ENCODE measurements around the gene ARHGAP18.

Gene ARHGAP18

GRCh38 chr6:129717277-129717676 is 7.3 kb upstream of the ARHGAP18 start:
- no peak for DNase-seq

DNA sequence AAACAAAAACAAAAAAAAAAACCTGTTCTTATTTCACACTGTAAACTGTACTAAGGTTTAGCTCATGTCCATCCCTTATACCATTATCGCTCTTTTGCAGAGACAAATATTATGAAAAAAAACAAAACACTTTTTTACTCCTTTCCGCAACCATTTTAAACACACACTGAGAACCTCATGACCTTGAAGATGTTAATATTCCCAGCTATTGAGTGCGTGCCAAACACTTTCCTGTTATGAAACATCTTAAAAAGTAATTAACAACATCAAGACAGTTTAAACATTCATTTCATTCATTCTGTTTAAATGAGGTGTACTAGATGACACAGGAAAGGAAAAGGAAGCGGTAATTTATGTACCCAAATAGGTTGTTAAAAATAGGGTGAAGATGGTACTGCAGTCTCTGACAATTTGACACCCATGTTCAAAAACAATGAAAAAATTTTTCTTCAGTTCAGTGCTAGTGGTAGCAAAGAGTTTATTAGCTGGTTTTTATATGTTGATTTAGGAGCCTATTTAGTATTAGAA is 3.9 kb upstream of the ARHGAP18 start:
- no peak for DNase-seq

- DNase-seq: no peak
Measured at GRCh38 chr6:129711271-129711631, 1.3 kb upstream of the ARHGAP18 start.

DNA sequence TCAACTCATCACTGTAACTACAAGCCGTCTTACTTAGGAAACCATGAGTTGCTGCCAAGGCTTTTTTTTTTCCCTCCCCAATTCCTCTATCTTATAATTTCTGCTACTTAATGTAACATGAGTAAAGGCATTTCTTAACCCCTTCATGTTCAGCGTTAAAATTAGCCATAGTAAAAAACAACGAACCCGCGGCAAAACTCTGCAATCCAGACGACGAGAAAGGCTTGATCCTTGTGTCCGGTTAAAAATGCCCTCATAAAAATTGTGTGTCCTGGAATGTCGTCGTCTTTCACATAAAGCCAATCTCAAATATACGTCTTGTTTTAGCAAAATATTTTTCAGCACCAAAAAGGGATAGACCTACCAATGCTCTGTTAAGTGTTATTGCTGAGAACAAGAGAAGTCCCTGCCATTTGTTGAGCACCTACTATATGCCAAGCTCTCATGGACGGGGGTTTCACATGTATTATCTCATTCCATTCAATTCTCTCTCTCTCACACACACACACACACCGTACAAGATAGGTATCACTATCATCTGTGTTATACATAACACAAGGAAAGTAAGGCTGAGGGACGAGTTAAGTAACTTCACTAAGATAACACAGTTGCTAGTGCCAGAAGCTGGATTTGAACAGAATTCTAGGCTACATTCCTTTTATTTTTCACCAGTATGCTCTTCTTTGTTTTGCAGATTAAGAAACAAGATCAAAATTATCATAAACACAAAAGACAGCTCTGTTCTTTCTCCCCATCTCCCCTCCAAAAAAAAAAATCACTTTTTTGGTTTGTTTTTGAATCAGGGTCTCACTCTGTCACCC is 683 bp upstream of the ARHGAP18 start:
- DNase-seq: no peak

GRCh38 chr6:129709196-129709768 is 695 bp downstream of the ARHGAP18 start:
- DNase-seq: no peak

GRCh38 chr6:129708496-129709195 is 1.3 kb downstream of the ARHGAP18 start:
- DNase-seq: no peak

DNA sequence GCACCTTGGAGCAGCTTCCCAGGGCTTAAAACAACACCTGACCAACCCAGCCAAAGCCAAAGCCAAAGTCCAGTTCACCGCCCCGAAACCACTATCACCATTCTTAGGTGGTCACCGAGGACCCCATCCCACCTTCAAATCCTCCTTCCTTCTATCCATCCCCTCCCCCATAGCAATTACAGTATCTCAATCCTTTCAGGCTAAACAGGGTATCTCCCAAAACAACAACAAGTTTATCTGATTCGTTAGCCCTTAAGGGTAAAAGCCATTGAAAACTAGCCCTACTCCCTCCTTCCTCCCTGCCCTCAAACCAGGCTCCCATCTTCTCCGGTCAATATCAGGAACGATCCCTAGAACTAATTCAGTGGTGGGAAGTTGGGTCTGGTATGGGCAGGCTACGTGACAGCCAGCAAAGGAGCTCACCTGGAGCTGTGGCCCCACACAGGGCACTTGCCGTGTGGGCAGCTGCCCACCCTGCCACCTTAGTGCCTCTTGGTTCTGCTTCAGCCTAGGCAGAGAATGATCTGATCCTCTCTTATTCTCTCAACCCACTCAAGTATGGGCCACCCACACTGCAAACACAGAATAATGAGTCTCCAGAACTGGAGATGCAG is 2.0 kb downstream of the ARHGAP18 start:
- no peak for DNase-seq

DNA sequence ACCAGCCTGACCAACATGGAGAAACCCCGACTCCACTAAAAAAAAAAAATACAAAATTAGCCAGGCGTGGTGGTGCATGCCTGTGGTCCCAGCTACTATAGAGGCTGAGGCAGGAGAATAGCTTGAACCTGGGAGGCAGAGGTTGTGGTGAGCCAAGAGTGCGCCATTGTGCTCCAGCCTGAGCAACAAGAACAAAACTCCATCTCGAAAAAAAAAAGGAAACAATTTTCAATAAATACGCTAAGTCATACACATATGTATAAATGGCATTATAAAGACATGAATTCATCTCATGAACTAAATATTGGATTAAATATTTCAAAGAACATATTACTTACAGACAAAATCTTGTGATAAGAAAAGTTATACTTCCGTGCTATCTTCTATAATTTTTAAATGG is 2.9 kb downstream of the ARHGAP18 start:
- no peak for DNase-seq

DNA sequence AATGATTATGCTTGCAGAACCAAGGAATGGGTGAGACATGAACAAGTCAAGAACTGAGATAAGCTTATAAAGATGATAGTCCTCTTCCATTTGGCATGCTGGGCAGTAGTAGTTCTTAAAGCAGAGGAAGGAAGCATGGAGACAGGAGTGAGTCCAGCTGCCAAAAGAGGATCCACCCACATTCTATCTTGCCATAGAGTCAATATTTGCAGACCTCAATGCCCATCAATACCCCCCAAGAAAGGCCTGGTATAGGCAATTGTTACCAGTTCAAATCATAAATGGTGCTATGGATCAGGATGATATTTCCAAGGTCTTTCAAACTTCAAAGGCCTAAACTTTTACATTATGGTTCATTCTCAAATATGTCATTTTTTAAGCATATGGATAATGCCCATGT is 4.8 kb downstream of the ARHGAP18 start:
- DNase-seq: no peak

DNA sequence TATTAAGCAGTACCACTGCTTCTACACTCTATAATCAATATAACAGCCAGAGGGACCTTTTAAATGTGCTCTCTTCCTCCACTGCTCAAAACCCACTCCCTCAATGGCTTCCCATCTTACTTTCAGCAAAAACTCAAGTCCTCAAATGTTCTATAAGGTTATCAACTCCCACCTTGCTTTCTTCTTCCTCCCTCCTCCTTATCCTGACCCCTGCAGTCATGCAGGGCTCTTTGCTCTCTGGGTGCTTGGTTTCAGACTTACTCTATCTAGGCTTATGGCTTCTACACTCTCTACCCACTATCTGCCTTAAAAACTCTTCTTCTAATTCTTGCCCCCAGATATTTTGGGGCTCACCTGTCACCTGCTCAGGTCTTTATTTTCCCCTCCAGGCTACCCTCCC is 5.3 kb downstream of the ARHGAP18 start:
- no peak for DNase-seq

GRCh38 chr6:129701721-129702455 is 8.1 kb downstream of the ARHGAP18 start:
- DNase-seq: no peak

- DNase-seq: no peak
Measured at GRCh38 chr6:129700666-129701065, 9.3 kb downstream of the ARHGAP18 start.

DNA sequence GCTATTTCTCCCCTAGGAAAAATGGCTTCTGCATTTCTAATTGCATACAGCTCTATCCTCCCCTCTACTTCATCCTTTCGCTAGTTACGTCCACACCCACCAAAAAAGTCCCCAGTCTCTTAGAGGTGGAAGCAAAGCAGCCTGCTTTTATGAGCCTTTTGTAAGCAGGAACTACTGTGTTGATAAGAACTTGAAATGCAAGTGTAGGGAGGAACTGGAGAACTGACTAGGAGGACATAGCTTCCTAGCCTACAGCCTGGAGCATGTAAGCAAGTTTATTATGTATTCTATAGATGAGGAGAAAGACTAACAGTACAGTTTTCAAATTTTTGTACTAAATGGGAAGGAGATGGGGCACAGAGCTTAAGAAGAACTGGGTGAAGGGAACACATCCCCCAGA is 10.3 kb downstream of the ARHGAP18 start:
- no peak for DNase-seq

DNA sequence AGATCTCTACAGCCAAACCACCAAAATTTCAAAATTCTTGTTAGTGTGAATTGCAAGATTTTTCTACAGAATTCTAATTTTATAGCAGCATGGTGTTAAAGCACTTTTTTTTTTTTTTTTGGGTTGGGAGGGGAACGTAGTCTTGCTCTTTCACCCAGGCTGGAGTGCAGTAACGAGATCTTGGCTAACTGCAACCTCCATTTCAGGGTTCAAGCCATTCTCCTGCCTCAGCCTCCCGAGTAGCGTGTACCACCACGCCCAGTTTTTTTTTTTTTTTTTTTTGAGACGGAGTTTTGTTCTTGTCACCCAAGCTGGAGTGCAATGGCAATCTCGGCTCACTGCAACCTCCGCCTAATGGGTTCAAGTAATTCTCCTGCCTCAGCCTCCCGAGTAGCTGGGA is 11.5 kb downstream of the ARHGAP18 start:
- DNase-seq: no peak

- DNase-seq: no peak
Measured at GRCh38 chr6:129697788-129698187, 12.2 kb downstream of the ARHGAP18 start.

DNA sequence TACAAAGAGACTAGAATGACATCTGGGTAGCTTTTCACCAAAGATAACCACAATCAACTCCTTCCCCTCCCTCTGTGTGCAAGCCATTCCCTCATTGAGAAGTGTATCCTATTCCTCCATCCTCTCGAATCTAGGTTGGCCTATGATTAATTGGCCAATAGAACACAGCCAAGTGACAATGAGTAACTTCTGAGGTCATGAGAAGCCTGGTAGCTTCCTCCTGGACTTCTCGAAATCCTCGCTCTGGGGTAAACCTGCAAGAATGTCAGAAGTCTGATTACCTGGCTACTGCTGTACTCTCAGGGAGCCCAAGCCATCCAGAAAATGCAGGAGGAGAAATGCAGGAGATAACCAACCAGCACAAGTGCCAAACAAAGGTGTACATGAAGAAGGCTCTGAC is 13.1 kb downstream of the ARHGAP18 start:
- DNase-seq: no peak

- DNase-seq: no peak
Measured at GRCh38 chr6:129696028-129696418, 14.0 kb downstream of the ARHGAP18 start.

GRCh38 chr6:129695373-129696027 is 14.5 kb downstream of the ARHGAP18 start:
- DNase-seq: no peak

DNA sequence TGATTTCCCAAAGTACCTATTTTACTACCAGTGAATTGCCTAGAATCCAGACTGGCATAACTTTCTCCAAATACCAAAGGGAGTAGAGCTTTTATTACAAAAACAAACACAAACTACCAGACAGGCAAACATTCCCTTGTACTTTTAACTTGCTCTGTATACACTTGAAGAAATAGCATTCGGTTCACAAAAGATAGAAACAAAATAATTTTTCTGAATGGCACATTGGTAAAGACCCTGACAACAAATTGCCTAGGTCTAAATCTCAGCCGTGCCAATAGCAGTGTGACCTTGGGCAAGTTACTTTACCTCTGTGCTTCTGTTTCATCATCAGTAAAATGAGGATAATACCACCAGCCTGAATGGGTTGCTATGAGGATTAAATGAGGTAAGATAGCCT is 15.9 kb downstream of the ARHGAP18 start:
- no peak for DNase-seq

DNA sequence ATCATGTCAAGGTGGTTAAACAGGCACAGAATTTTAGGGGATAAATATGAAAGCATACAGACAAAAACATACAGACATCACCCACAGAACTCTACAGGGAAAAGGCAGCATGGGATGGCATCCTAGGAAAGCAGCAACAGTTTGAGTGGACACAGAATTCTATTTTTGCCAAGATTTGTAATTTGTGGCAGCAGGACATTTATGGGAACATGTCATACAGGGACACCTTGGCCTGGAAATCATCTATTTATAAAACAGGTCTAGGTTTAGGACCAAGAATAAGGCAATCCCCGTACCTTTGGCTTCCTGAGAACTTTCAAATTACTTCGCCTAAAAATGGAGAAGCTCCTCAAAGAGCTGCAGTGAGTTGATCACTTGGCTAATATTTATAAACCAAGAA is 17.5 kb downstream of the ARHGAP18 start:
- no peak for DNase-seq

DNA sequence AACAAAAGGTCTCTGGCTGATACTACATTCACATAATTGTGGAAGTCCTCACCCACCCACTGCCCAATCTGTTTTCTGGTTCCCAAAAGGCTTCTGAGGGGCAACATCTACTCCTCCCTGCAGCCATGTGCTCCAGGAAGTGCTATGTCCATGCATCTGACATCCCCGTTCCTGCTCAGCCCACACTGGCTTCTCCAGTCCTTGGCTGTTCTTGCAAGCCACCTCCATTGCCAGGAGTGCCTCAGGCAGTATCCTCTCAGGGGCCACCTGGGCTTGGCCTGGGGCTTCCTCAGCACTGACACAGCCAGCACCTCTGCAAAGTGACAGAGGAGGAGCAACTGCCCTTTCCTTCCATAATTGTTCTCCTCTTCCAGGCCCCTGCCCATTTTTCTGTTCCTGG is 18.3 kb downstream of the ARHGAP18 start:
- no peak for DNase-seq

DNA sequence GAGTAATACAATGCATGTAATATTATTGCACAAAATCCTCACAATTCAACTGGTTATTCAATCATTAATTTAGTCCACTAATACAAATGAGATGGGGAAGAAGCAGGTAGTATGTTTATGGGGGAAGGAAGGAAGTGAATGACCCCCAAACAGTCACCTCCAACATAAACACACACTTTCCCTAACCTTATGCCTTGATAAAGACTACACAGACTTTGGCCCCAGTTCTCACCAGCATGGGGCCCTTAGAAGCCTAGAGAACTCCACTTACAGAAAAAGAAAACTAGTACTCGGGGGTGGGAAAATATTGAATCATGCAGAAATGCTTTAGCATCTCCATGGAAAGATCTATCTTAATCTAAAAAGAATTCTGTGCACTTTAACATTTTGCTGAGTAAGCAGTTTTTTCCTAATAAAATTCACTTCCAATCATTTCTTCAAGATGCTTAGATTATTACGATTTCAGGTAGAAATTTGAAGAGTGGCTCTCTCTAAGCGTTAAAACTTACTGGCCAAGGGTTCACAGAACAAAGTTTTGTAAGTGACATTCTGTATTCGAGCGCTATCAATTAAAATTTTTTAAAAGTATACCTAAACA is 18.8 kb downstream of the ARHGAP18 start:
- no peak for DNase-seq
